Panc1 (cell line): ENCODE data around the gene SH3PXD2B.

ENCODE experiments used
- POLR2AphosphoS5 ChIP-seq: IDR thresholded peaks from 2 replicates; pipeline ENCODE4 v1.6.1; 2012; ENCODE audit warnings: mild to moderate bottlenecking, low read depth, low read length, moderate library complexity
- SIN3A ChIP-seq: IDR thresholded peaks from 2 replicates; pipeline ENCODE4 v1.6.1; 2012; ENCODE audit warnings: low read depth, mild to moderate bottlenecking, low read length, moderate library complexity, borderline replicate concordance; ENCODE audit not compliant: insufficient read depth
- TCF7L2 ChIP-seq: IDR thresholded peaks from 2 replicates; pipeline ENCODE4 v1.6.1; 2011; ENCODE audit warnings: mild to moderate bottlenecking, low read depth, low read length, inconsistent platforms
- TF ChIP-seq, protein P1 (sequence below): fragments of 450-650 bp; IDR thresholded peaks from 2 replicates; pipeline ENCODE4 v1.5.1; 2017; ENCODE audit warnings: mild to moderate bottlenecking

DNA sequence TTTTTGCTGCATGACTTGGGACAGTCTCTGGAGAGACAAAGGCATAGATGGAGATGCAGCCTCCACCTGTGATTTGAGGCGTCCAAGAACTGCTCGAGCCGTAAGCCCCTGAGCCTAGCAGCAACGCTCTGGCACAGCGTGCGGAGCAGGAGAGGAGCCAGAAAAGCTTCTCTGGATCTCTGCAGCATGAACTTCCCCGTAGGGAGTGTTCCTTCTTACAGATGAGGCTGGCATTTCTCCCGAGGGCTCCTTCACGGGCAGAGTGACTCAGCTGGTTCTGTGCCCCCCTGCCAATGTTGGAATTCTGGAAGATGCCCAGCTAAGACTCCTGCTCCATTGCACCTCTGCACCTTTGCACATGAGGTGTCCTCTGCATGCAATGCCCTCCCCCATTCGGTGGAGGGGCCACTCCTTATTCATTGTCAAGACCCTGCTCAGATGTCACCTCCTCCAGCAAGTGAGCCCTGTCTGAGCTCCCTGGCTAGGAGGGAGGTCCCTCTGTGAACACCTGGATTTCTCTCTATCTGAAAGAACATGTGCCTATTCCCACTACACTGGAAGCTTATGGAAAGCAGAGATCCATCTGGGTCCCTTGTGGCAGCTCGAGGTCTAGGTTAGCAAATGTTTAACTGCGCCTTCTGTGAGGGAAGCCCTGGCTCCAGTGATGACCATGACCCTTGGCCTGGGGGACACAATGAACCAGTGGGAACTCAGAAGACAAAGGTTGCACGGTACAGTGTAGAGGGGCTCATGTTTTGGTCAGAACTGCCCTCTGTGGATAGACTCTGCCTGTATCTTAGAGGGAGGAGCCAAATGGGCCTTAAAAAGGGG lies 39.6 kb downstream of the SH3PXD2B start:
- TF ChIP-seq, protein P1, sequence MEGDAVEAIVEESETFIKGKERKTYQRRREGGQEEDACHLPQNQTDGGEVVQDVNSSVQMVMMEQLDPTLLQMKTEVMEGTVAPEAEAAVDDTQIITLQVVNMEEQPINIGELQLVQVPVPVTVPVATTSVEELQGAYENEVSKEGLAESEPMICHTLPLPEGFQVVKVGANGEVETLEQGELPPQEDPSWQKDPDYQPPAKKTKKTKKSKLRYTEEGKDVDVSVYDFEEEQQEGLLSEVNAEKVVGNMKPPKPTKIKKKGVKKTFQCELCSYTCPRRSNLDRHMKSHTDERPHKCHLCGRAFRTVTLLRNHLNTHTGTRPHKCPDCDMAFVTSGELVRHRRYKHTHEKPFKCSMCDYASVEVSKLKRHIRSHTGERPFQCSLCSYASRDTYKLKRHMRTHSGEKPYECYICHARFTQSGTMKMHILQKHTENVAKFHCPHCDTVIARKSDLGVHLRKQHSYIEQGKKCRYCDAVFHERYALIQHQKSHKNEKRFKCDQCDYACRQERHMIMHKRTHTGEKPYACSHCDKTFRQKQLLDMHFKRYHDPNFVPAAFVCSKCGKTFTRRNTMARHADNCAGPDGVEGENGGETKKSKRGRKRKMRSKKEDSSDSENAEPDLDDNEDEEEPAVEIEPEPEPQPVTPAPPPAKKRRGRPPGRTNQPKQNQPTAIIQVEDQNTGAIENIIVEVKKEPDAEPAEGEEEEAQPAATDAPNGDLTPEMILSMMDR: no peak
- no peak for TF ChIP-seq POLR2AphosphoS5
- no peak for TF ChIP-seq SIN3A
- TF ChIP-seq TCF7L2: no peak
